ENCODE measurements around the gene TNFRSF14.

DNA sequence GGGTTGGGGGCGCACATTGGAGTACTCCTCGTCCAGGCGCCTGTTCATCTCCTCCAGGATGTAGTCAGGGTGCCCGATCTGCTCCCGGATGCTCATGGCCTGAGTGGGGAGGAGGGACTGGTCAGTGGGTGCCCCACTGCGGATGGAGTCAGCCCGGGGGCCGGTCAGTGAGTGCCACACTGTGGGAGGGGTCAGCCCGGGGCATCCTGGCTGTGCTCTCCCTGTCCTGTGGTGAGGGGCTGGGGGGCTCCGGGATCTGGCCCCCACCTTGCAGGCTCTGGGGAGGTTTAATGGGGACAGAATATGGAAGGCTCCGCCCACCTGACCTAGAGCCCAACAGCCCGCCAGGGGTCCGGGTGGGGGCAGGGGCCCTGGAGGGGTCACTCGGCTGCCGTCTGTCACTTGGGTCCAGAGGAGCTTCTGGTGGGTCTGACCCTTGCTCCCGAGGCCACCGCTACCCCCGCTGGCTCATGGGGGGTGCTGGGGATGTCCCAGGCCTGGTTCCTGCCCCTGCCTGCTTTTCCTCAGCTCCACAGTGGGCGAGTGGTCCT is 39.2 kb downstream of the TNFRSF14 start:
- no peak for TF ChIP-seq SNAI2 (CRISPR knock-in tag; IDR thresholded peaks at IDR 0.05)
- TF ChIP-seq TCF4 (CRISPR knock-in tag; IDR thresholded peaks at IDR 0.05; ENCODE audit: borderline replicate concordance): no peak
- TF ChIP-seq GLIS3 (CRISPR knock-in tag; IDR thresholded peaks at IDR 0.05): no peak
- no peak for TF ChIP-seq ZFP30 (CRISPR knock-in tag; IDR thresholded peaks at IDR 0.05)
- no peak for TF ChIP-seq ZNF8 (CRISPR knock-in tag; IDR thresholded peaks at IDR 0.05)
- TF ChIP-seq, protein P1, sequence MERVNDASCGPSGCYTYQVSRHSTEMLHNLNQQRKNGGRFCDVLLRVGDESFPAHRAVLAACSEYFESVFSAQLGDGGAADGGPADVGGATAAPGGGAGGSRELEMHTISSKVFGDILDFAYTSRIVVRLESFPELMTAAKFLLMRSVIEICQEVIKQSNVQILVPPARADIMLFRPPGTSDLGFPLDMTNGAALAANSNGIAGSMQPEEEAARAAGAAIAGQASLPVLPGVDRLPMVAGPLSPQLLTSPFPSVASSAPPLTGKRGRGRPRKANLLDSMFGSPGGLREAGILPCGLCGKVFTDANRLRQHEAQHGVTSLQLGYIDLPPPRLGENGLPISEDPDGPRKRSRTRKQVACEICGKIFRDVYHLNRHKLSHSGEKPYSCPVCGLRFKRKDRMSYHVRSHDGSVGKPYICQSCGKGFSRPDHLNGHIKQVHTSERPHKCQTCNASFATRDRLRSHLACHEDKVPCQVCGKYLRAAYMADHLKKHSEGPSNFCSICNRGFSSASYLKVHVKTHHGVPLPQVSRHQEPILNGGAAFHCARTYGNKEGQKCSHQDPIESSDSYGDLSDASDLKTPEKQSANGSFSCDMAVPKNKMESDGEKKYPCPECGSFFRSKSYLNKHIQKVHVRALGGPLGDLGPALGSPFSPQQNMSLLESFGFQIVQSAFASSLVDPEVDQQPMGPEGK (CRISPR knock-in tag; IDR thresholded peaks at IDR 0.05; ENCODE audit: borderline replicate concordance): no peak
- TF ChIP-seq ZFP3 (CRISPR knock-in tag; IDR thresholded peaks at IDR 0.05): no peak
- no peak for TF ChIP-seq OSR1 (CRISPR knock-in tag; IDR thresholded peaks at IDR 0.05)

Measured in SK-N-SH treated with all-trans-retinoic acid at 6 μM for 48 hours (cell line).